Stimulated activated CD8-positive, alpha-beta memory T cell treated with anti-CD3 and anti-CD28 coated beads, Interleukin-4, amount 100 ng/mL, for 48 hours (primary cell): ENCODE results near the gene FOXD4L6.
"Not testable (repeated sequence)": the region's sequence is repeated elsewhere in the genome, so short reads cannot be mapped to it uniquely, and the experiment has no call there.

Source experiments
- DNase-seq: peaks from one replicate; pipeline ENCODE4 v3.0.0-alpha.2; 2020

The FOXD4L6 gene

GRCh38 chr9:41128581-41128980, at the start of gene FOXD4L6:
FOXD4L6 (minus strand) TSS chr9:41128681; CDS start chr9:41128383, 298 bp downstream.
- not testable (repeated sequence) for DNase-seq

- DNase-seq = not testable (repeated sequence)
Measured at GRCh38 chr9:41174994-41175393, 46.5 kb upstream of the FOXD4L6 start.

- not testable (repeated sequence) for DNase-seq
Measured at GRCh38 chr9:41150116-41150515, 21.6 kb upstream of the FOXD4L6 start.

DNA sequence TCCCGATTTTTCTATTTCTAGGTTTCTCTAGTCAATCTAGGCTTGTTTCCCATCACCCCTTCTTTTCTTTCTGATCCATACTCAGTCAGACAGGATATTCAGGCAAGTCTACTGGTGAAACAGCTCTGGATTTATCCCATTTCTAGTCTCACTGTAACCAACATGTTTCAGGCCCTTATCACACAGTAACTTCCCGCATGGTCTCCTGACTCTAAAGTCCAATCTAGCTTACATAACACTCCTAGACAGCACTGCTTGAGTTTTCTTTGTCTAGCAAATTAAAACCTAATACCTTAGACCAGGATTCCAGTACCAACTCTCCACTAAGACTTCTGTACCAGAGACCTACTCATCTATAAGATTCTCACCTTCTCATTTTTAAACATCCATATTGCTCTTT, 13.4 kb upstream of the FOXD4L6 start:
- not testable (repeated sequence) for DNase-seq

DNA sequence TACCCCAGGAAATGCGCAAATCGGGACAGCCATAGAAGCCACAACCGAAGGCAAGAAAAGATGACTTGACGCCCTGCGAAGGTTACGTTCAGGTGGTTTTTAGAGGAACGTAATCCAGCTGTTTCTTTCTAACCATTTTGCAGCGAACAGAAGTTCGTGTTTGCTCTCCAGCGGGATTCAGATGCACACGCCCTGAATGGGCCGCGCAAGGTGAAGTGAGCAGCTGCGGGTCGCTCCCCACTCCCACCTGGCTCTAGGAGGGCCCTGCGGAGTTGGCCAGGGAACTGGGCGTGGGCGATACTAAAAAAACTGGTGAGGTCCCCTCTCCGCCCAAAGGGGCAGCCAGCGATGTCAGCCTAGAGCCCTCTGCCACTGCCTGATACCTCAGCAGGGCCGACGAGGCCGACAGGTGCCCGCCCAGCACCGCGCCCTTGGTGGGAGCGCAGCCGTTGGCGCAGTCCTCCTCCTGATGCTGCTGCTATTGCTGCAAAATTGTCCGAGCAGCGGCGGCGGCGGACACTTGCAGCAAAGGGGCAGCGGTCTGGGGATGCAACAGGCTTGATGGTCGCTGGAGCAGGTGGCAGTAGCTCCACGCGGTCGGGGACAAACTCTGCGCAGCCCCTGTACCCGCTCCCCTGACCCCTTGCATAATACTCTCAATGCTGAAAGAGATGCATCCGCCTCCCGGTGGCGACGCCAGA, 1.6 kb downstream of the FOXD4L6 start:
- not testable (repeated sequence) for DNase-seq

GRCh38 chr9:41125936-41126335, 2.5 kb downstream of the FOXD4L6 start:
- DNase-seq = not testable (repeated sequence)

DNA sequence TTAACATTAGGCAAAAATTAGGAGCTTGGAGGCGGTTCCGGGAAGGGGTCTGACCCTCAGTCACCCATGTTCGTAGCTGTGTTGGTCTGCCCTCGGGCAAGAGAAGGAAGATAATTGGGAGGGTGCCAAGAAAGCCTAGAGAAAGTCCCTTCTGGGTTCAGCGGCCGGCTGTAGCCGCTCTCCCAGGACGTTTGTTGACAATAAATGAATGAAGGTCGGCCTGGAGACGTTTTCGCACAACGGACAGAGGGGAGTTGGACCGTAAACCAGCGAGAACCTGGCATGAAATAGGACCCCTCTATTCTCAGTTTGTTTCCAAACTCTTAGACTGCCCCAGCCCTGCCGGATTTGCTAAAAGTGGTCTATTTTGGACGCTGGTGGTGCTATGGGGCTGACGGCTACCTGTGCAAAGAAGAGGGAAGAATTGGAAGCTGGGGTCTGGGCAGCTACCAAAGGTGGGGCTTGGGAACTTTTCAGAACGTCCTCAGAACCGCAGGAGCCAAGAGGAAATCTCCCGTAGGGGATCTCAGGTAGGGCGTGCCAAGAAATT, 3.3 kb downstream of the FOXD4L6 start:
- DNase-seq = not testable (repeated sequence)

GRCh38 chr9:41124250-41125108, 4.0 kb downstream of the FOXD4L6 start:
- not testable (repeated sequence) for DNase-seq

DNA sequence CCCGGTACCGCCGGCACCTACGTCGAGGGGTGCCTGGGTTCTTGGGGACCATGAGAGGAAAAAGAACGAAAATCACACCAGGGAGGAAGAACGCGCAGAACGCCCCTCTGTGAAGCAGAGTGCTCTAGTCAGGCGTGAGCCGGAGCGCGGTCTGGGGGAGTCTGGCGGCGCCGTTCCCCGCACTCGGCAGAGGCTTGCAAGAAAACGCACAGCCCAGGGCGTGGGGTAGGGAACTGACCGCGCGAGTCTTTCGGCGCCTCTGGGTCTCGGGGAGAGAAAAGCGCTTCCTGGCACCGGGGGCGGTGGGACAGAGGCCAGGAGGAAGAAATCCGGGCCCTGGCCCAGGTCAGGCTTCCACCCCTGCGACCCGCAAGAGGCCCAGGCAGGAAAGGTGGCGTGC, 4.7 kb downstream of the FOXD4L6 start:
- DNase-seq = not testable (repeated sequence)

GRCh38 chr9:41123396-41123795, 5.1 kb downstream of the FOXD4L6 start:
- not testable (repeated sequence) for DNase-seq

GRCh38 chr9:41120696-41121095, 7.8 kb downstream of the FOXD4L6 start:
- DNase-seq = not testable (repeated sequence)

DNA sequence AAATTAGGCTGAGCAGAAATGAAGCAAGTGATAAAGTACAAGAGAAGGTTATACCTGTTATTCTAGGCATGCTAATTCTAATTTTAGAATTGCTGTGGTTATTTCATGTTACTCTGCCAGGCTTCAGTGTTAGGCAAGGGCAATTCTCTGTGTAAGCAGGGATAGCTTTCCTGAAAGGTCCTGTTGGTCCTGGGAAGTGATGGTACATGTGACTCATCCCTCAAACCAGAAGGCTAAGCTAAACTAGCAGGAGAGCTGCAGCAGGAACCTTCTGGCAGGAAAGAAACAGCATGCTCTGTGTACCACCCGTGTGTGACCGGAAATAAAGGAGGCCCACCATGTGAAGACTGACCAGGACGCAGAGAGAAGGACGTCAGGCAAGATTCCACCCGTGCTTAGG, 8.8 kb downstream of the FOXD4L6 start:
- DNase-seq = not testable (repeated sequence)

- DNase-seq = not testable (repeated sequence)
Measured at GRCh38 chr9:41119311-41119710, 9.2 kb downstream of the FOXD4L6 start.

GRCh38 chr9:41113348-41113747, 15.1 kb downstream of the FOXD4L6 start:
- not testable (repeated sequence) for DNase-seq

DNA sequence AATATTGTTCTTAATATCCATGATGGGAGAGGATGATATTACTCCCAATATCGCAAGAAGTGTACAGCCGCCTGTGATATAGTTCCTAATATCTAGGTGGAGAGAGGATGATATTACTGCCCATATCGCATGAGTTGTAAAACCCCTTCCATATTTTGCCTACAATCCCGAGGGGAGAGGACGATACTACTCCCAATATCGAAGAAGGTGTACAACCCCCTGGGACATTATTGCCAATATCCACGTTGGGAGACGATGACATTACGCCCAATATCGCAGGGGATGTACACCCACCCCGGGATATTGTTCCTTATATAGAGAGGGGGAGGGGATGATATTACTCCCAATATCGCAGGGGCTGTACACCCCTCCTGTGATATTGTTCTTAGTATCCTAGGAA, 17.1 kb downstream of the FOXD4L6 start:
- DNase-seq = not testable (repeated sequence)

DNA sequence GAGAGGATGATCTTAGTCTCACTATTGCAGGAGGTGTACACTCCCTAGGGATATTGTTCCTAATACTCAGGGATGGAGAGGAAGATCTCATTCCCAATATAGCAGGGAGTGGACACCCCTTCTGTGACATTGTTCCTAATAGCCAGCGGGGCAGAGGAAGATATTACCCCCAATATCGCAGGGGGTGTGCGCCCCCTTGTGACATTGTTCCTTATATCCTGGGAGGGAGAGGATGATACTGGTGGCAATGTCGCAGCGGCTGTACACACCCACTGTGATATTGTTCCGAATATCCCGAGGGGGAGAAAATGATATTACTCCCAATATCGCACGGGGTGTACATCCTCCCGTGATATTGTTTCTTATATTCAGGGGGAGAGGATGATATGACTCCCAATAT, 17.6 kb downstream of the FOXD4L6 start:
- DNase-seq = peak; percentile 36

DNA sequence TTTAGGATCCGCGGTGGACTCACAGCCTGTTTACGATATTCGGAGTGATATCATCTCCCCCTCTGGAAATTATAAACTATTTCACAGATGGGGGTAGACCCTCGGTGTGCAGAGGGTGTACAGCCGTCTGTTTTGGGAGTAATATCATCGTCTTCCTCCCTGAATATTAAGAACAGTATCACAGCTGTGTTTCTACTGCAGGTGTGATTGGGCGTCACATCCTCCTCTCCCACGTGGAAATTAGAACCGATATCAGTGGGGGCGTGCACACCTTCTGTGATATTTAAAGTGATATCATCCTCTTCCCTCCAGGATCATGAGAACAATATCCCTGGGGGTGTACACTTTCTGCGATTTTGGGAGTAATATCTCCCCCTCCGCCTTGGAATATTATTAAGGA, 19.2 kb downstream of the FOXD4L6 start:
- not testable (repeated sequence) for DNase-seq

DNA sequence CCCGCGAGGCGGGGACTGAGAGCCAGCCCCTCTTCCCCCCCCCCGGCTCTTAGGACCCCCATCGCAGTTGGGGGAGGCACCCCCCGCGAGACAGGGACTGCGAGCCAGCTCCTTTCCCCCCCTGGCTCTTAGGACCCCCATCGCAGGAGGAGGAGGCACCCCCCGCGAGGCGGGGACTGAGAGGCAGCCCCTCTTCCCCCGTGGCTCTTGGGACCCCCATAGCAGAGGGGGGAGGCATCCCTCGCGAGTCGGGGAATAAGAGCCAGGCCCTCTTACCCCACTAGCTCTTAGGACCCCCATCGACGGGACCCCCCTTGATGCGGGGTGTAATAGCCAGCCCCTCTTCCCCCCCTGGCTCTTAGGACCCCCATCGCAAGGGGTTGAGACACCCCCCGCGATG, 19.7 kb downstream of the FOXD4L6 start:
- not testable (repeated sequence) for DNase-seq

- not testable (repeated sequence) for DNase-seq
Measured at GRCh38 chr9:41106472-41107116, 21.9 kb downstream of the FOXD4L6 start.

DNA sequence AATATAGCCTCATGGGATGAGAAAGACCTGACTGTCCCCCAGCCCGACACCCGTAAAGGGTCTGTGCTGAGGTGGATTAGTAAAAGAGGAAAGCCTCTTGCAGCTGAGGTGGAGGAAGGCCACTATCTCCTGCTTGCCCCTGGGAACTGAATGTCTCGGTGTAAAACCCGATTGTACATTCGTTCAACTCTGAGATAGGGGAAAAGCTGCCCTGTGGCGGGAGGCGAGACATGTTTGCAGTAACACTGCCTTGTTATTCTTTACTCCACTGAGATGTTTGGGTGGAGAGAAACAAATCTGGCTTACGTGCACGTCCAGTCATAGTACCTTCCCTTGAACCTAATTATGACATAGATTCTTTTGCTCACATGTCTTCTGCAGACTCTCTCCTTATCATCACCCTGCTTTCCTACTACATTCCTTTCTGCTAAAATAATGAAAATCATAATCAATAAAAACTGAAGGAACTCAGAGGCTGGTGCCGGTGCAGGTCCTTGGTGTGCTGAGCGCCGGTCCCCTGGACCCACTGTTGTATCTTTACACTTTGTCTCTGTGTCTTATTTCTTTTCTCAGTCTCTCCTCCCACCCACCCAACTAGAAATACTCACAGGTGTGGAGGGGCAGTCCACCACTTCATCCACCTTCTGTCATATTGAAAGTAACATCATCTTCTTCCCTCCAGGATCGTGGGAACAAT, 22.8 kb downstream of the FOXD4L6 start:
- DNase-seq = not testable (repeated sequence)

DNA sequence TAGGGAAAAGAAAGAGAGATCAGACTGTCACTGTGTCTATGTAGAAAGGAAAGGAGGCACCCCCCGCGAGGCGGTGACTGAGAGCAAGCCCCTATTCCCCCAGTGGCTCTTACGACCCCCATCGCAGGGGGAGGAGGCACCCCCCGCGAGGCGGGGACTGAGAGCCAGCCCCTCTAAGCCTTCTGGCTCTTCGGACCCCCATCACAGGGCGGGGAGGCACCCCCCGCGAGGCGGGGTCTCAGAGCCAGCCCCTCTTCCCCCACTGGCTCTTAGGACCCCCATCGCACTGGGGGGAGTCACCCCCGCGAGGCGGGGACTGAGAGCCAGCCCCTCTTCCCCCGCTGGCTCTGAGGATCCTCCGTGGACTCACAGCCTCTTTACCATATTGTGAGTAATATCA, 23.9 kb downstream of the FOXD4L6 start:
- DNase-seq = not testable (repeated sequence)

- DNase-seq = not testable (repeated sequence)
Measured at GRCh38 chr9:41100508-41100907, 28.0 kb downstream of the FOXD4L6 start.
